H9 (cell line): ENCODE data around the gene CAPN9. TPM values are rescaled to one million over a fixed set of nuclear protein-coding genes. Genes with fewer than 3 reads are reported as not detected.
"Not testable (repeated sequence)": the region's sequence is repeated elsewhere in the genome, so short reads cannot be mapped to it uniquely, and the experiment has no call there.

ENCODE experiments used
- DNase-seq: peaks from one replicate; pipeline ENCODE4 v3.0.0-alpha.2; 2017
- H2AFZ ChIP-seq: one replicate; pipeline ENCODE4 v1.6.1; 2013; ENCODE audit warnings: mild to moderate bottlenecking, low read length, control low read depth, moderate library complexity
- H2AK5ac ChIP-seq: 2 replicates; pipeline ENCODE4 v1.6.1; 2013; ENCODE audit warnings: low read length, control low read depth, mixed read lengths; ENCODE audit not compliant: insufficient read length
- H2BK120ac ChIP-seq: one replicate; pipeline ENCODE4 v1.6.1; 2013; ENCODE audit warnings: low read depth, mild to moderate bottlenecking, low read length, control low read depth, inconsistent platforms; ENCODE audit not compliant: poor library complexity, severe bottlenecking
- H2BK12ac ChIP-seq: 2 replicates; pipeline ENCODE4 v1.6.1; 2013; ENCODE audit warnings: low read length, control low read depth, mixed read lengths, low read depth; ENCODE audit not compliant: insufficient read length
- H2BK15ac ChIP-seq: 2 replicates; pipeline ENCODE4 v1.6.1; 2013; ENCODE audit warnings: low read depth, low read length, control low read depth
- H2BK20ac ChIP-seq: one replicate; pipeline ENCODE4 v1.6.1; 2013; ENCODE audit warnings: low read depth, mild to moderate bottlenecking, low read length, control low read depth, inconsistent platforms; ENCODE audit not compliant: poor library complexity, severe bottlenecking
- H2BK5ac ChIP-seq: 2 replicates; pipeline ENCODE4 v1.6.1; 2013; ENCODE audit warnings: low read length, control low read depth, mixed read lengths; ENCODE audit not compliant: insufficient read length
- H3K14ac ChIP-seq: 2 replicates; pipeline ENCODE4 v1.6.1; 2013; ENCODE audit warnings: low read length, control low read depth; ENCODE audit not compliant: insufficient read depth
- H3K18ac ChIP-seq: 2 replicates; pipeline ENCODE4 v1.6.1; 2013; ENCODE audit warnings: low read depth, mild to moderate bottlenecking, mixed read lengths, low read length, control low read depth; ENCODE audit not compliant: insufficient read length
- H3K23ac ChIP-seq: 2 replicates; pipeline ENCODE4 v1.6.1; 2013; ENCODE audit warnings: low read length, control low read depth, mixed read lengths, low read depth; ENCODE audit not compliant: insufficient read length
- H3K23me2 ChIP-seq: 2 replicates; pipeline ENCODE4 v1.6.1; 2013; ENCODE audit warnings: low read depth, mild to moderate bottlenecking, mixed read lengths, low read length, control low read depth; ENCODE audit not compliant: insufficient read length, poor library complexity, severe bottlenecking
- H3K27ac ChIP-seq: 2 replicates; pipeline ENCODE4 v1.5.1; 2013; ENCODE audit warnings: low read length, control low read depth, mixed read lengths, low read depth; ENCODE audit not compliant: insufficient read length
- H3K27me3 ChIP-seq: 2 replicates; pipeline ENCODE4 v1.6.1; 2013; ENCODE audit warnings: low read length, control low read depth, inconsistent platforms; ENCODE audit not compliant: insufficient read depth
- H3K4ac ChIP-seq: 2 replicates; pipeline ENCODE4 v1.6.1; 2013; ENCODE audit warnings: low read depth, mild to moderate bottlenecking, control low read depth, inconsistent platforms, low read length, moderate library complexity
- H3K4me1 ChIP-seq: 2 replicates; pipeline ENCODE4 v1.6.1; 2013; ENCODE audit warnings: low read length, control low read depth, inconsistent platforms; ENCODE audit not compliant: insufficient read depth
- H3K4me2 ChIP-seq: 2 replicates; pipeline ENCODE4 v1.6.1; 2013; ENCODE audit warnings: low read length, control low read depth, mixed read lengths; ENCODE audit not compliant: insufficient read length, insufficient read depth
- H3K56ac ChIP-seq: 2 replicates; pipeline ENCODE4 v1.6.1; 2013; ENCODE audit warnings: low read depth, mild to moderate bottlenecking, mixed read lengths, low read length, control low read depth; ENCODE audit not compliant: insufficient read length
- H3K79me1 ChIP-seq: 2 replicates; pipeline ENCODE4 v1.6.1; 2013; ENCODE audit warnings: low read depth, mild to moderate bottlenecking, moderate library complexity, low read length, control low read depth, inconsistent platforms; ENCODE audit not compliant: insufficient read depth, poor library complexity, severe bottlenecking
- H3K79me2 ChIP-seq: 2 replicates; pipeline ENCODE4 v1.6.1; 2013; ENCODE audit warnings: low read length, control low read depth, inconsistent platforms; ENCODE audit not compliant: insufficient read depth
- H3K9ac ChIP-seq: 2 replicates; pipeline ENCODE4 v1.6.1; 2013; ENCODE audit warnings: low read length, control low read depth, mixed read lengths; ENCODE audit not compliant: insufficient read length; ENCODE audit errors: extremely low read depth
- H3K9me3 ChIP-seq: one replicate; pipeline ENCODE4 v1.6.1; 2013; ENCODE audit warnings: low read depth, low read length, inconsistent platforms; ENCODE audit not compliant: control insufficient read depth
- H3T11ph ChIP-seq: one replicate; pipeline ENCODE4 v1.6.1; 2013; ENCODE audit warnings: mild to moderate bottlenecking, low read length, control low read depth, inconsistent platforms
- H4K20me1 ChIP-seq: one replicate; pipeline ENCODE4 v1.6.1; 2013; ENCODE audit not compliant: control insufficient read depth, insufficient read length, insufficient read depth
- H4K5ac ChIP-seq: 2 replicates; pipeline ENCODE4 v1.6.1; 2013; ENCODE audit warnings: low read depth, mild to moderate bottlenecking, mixed read lengths, low read length, control low read depth; ENCODE audit not compliant: insufficient read length
- H4K8ac ChIP-seq: replicated peaks from 2 replicates; pipeline ENCODE4 v1.6.1; 2013; ENCODE audit warnings: low read length, control low read depth, mixed read lengths, low read depth; ENCODE audit not compliant: insufficient read length
- H4K91ac ChIP-seq: 2 replicates; pipeline ENCODE4 v1.6.1; 2013; ENCODE audit warnings: low read depth, mild to moderate bottlenecking, moderate library complexity, mixed read lengths, low read length, control low read depth; ENCODE audit not compliant: insufficient read length
- H3K27ac Mint-ChIP-seq, 3 experiments: 2 replicates in 2 of 3; 3 replicates in 1 of 3; pipeline ENCODE4 v1.8.0; 2020 to 2021; ENCODE audit warnings: mixed read lengths in 3 of 3, mild to moderate bottlenecking in 1 of 3, moderate library complexity in 1 of 3
- H3K27me3 Mint-ChIP-seq: 2 replicates; pipeline ENCODE4 v1.8.0; 2021; ENCODE audit warnings: low read depth, mild to moderate bottlenecking, moderate library complexity, mixed read lengths
- H3K36me3 Mint-ChIP-seq, 3 experiments: 2 replicates in 2 of 3; 3 replicates in 1 of 3; pipeline ENCODE4 v1.8.0; 2020 to 2021; ENCODE audit warnings: low read depth in 3 of 3, mixed read lengths in 3 of 3; ENCODE audit not compliant: insufficient read depth in 1 of 3
- H3K4me1 Mint-ChIP-seq, 2 experiments: 2 replicates each; pipeline ENCODE4 v1.8.0; 2020; ENCODE audit warnings: mixed read lengths in 2 of 2
- H3K4me3 Mint-ChIP-seq, 2 experiments: 2 replicates in 1 of 2; 3 replicates in 1 of 2; pipeline ENCODE4 v1.8.0; 2020 to 2021; ENCODE audit warnings: mild to moderate bottlenecking in 2 of 2, mixed read lengths in 2 of 2, moderate library complexity in 1 of 2
- H3K9me3 Mint-ChIP-seq, 2 experiments: 2 replicates in 1 of 2; 3 replicates in 1 of 2; pipeline ENCODE4 v1.8.0; 2020; ENCODE audit warnings: mild to moderate bottlenecking in 2 of 2, mixed read lengths in 2 of 2, moderate library complexity in 1 of 2
- WGBS: extraction: QIAGEN DNeasy Blood & Tissue Kit; methylation state at CpG from one replicate; pipeline ENCODE4 v1.1.7; 2013; ENCODE audit warnings: missing lambda C conversion rate, low lambda C conversion rate, mixed read lengths; ENCODE audit not compliant: insufficient read length; ENCODE audit errors: extremely low coverage; 5-methylcytosine and 5-hydroxymethylcytosine counted together
- total RNA-seq: library from RNA; stranded (reverse); gene quantifications from 2 replicates; pipeline ENCODE4 v1.2.1, GENCODE V29; 2021
- TF ChIP-seq, protein P1 (sequence below): fragments of 200-600 bp; sonication (generic); conservative IDR thresholded peaks from 3 replicates; pipeline ENCODE4 v1.8.0; 2021; ENCODE audit warnings: antibody characterized with exemption, mild to moderate bottlenecking

Gene CAPN9
- total RNA-seq, 1 experiment from 2014 or later = 0.22 TPM

DNA sequence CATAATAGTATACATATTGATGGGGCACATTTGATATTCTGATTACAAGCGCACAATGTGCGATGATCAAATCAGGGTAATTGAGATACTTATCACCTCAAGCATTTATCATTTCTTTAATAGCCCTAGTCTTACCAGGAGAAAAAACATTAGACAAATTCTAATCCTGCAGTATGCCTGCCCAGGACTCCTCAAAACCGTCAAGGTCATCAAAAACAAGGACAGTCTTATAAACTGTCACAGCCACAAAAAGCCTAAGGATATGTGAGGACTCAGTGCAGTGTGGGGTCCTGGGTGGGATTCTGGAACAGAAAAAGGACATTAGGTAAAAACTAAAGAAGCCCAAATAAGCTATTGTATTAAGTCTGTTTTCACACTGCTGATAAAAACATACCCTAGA is 19.1 kb downstream of the CAPN9 start:
- no peak overlapping the region for H3K27ac Mint-ChIP-seq
- H4K8ac ChIP-seq = no peak overlapping the region
- no peak overlapping the region for H2BK5ac ChIP-seq
- H2BK120ac ChIP-seq = no peak overlapping the region
- H3K4me3 Mint-ChIP-seq = no peak overlapping the region
- no peak overlapping the region for H4K91ac ChIP-seq
- H3K27me3 Mint-ChIP-seq = peaks cover 54% of the 10 kb centered on the region
- H4K20me1 ChIP-seq = no peaks in the 10 kb centered on the region
- H3K79me2 ChIP-seq = no peaks in the 10 kb centered on the region
- DNase-seq = no peak
- no peaks in the 10 kb centered on the region for H3K23me2 ChIP-seq
- H2AK5ac ChIP-seq = no peak overlapping the region
- H3K9ac ChIP-seq = no peak overlapping the region
- H2AFZ ChIP-seq = no peak overlapping the region
- H3K4me1 ChIP-seq = no peaks in the 10 kb centered on the region
- no peak overlapping the region for H3K56ac ChIP-seq
- no peaks in the 10 kb centered on the region for H3K36me3 Mint-ChIP-seq
- H3K4me2 ChIP-seq = no peak overlapping the region
- H3K4me1 Mint-ChIP-seq = peaks cover 6 to 13% of the 10 kb centered on the region in 2 experiments
- no peak overlapping the region for H3K18ac ChIP-seq
- H3K14ac ChIP-seq = no peak overlapping the region
- no peak overlapping the region for H3K27ac ChIP-seq
- whole genome bisulfite sequencing = no CpG with 5 or more reads among the region's 3 CpGs
- no peaks in the 10 kb centered on the region for H3K79me1 ChIP-seq
- H4K5ac ChIP-seq = no peak overlapping the region
- H3K9me3 ChIP-seq = no peaks in the 10 kb centered on the region
- H3K4ac ChIP-seq = no peak overlapping the region
- H3K27me3 ChIP-seq = no peaks in the 10 kb centered on the region
- H3K9me3 Mint-ChIP-seq = peaks cover 5 to 6% of the 10 kb centered on the region in 2 experiments; a peak in 3 of 5 replicates
- TF ChIP-seq, protein P1, sequence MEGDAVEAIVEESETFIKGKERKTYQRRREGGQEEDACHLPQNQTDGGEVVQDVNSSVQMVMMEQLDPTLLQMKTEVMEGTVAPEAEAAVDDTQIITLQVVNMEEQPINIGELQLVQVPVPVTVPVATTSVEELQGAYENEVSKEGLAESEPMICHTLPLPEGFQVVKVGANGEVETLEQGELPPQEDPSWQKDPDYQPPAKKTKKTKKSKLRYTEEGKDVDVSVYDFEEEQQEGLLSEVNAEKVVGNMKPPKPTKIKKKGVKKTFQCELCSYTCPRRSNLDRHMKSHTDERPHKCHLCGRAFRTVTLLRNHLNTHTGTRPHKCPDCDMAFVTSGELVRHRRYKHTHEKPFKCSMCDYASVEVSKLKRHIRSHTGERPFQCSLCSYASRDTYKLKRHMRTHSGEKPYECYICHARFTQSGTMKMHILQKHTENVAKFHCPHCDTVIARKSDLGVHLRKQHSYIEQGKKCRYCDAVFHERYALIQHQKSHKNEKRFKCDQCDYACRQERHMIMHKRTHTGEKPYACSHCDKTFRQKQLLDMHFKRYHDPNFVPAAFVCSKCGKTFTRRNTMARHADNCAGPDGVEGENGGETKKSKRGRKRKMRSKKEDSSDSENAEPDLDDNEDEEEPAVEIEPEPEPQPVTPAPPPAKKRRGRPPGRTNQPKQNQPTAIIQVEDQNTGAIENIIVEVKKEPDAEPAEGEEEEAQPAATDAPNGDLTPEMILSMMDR = no peak
- no peak overlapping the region for H2BK15ac ChIP-seq
- H2BK12ac ChIP-seq = no peak overlapping the region
- no peak overlapping the region for H3K23ac ChIP-seq
- H2BK20ac ChIP-seq = no peak overlapping the region
- no peak overlapping the region for H3T11ph ChIP-seq

DNA sequence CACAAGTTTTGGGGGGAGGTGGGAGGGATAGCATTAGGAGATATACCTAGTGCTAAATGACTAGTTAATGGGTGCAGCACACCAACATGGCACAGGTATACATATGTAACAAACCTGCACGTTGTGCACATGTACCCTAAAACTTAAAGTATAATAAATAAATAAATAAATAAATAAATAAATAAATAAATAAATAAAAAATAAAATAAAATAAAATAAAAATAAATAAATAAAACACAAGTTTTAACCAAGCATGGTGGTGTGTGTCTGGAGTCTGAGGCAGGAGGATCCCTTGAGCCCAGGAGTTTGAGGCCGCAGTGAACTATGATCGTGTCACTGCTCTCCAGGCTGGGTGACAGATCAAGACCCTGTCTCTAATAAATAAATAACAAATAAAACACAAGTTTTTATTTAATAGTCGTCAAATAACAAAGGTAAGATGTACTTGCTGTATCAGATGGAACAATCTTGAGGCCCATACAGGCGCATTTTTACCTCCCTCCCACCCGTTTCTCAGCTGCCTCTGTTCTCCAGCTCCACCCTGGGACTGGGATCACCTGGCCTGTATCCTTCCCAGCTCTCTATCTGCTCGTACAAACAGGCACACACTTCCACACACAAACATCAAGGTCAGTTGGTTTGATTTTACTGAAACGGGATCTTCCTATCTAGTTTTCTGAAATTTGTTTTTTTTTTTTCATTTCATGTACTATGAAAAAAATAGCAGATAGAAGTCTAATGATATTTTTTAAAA is 20.8 kb downstream of the CAPN9 start:
- not testable (repeated sequence) for H2BK5ac ChIP-seq, H2BK20ac ChIP-seq, H3K9ac ChIP-seq, H3K4me2 ChIP-seq, H4K5ac ChIP-seq, H3T11ph ChIP-seq, H3K18ac ChIP-seq, H2AFZ ChIP-seq, H3K27me3 ChIP-seq, H3K9me3 ChIP-seq, H2BK120ac ChIP-seq, H4K20me1 ChIP-seq, H3K4me1 ChIP-seq, H3K14ac ChIP-seq, H3K27ac Mint-ChIP-seq, H3K4me3 Mint-ChIP-seq, H2AK5ac ChIP-seq, DNase-seq, H3K9me3 Mint-ChIP-seq, H3K23me2 ChIP-seq, H4K91ac ChIP-seq, H2BK12ac ChIP-seq, H4K8ac ChIP-seq, H3K79me2 ChIP-seq, H2BK15ac ChIP-seq, H3K79me1 ChIP-seq, H3K27ac ChIP-seq, H3K56ac ChIP-seq, H3K23ac ChIP-seq, H3K36me3 Mint-ChIP-seq, H3K4ac ChIP-seq
- no CpG with 5 or more reads among the region's 8 CpGs for WGBS
- H3K4me1 Mint-ChIP-seq = peaks cover 4 to 13% of the 10 kb centered on the region in 2 experiments
- peaks cover 51% of the 10 kb centered on the region for H3K27me3 Mint-ChIP-seq
